ENCODE results near the gene TARP.

The TARP gene

GRCh38 chr7:38273286-38273995 is at the start of gene TARP:
Gene TARP (minus strand): TSS chr7:38273636.
- DNase-seq (ENCODE audit: low read depth), result no peak

GRCh38 chr7:38323156-38323555 is 49.7 kb upstream of the TARP start:
- no peak for DNase-seq (ENCODE audit: low read depth)

GRCh38 chr7:38322461-38322860 is 49.0 kb upstream of the TARP start:
- no peak for DNase-seq (ENCODE audit: low read depth)

DNA sequence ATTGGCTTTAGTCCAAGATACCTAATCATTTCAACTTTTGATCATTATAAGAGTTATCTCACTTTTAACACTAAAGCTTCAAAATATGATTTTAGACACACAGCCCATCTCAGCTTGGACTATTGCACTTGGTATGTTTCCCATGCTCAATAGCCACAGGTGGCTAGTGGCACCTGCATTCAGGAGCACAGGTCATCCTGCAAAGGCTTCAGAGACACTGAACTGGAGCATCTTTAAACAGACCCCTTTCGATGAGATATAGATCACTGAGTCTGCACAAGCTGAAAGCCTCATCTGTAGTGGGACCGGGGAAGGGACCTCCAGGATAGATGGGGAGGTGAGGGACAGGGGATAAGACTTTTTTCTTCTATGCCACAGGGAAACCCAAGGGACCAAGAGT is 48.5 kb upstream of the TARP start:
- DNase-seq (ENCODE audit: low read depth), result no peak

GRCh38 chr7:38321515-38321944 is 48.1 kb upstream of the TARP start:
- DNase-seq (ENCODE audit: low read depth), result no peak

- DNase-seq (ENCODE audit: low read depth), result no peak
Observed at GRCh38 chr7:38321050-38321449, 47.6 kb upstream of the TARP start.

- DNase-seq (ENCODE audit: low read depth), result no peak
Observed at GRCh38 chr7:38319873-38320272, 46.4 kb upstream of the TARP start.

DNA sequence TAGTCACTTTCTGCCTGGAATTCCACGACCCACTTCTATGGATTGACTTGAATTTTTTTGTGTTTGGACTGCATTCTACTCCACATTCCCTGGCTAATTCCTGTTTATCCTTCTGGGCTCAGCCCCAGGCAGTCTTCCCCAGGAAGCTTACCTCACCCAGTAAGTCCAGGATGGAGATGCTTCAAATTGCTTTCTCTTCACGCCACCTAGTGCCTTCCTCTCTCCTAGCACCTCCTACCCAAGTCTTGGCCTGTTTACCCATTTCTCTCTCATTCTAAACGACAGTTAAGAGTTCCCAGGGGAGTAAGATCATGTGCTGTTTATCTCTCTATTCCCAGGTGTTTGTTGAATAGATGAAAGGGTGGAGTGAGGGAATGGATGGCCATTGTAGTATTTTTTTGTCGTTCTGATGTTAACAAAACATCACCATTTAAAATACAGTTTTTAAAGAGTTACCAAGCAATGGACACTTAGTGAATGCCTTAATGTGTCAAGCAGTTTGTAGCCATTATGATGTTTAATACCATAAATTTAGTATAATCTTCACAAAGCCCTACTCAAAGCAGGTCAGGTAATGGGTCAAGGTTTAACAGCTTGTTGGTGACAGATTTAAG is 45.5 kb upstream of the TARP start:
- DNase-seq (ENCODE audit: low read depth), result no peak

DNA sequence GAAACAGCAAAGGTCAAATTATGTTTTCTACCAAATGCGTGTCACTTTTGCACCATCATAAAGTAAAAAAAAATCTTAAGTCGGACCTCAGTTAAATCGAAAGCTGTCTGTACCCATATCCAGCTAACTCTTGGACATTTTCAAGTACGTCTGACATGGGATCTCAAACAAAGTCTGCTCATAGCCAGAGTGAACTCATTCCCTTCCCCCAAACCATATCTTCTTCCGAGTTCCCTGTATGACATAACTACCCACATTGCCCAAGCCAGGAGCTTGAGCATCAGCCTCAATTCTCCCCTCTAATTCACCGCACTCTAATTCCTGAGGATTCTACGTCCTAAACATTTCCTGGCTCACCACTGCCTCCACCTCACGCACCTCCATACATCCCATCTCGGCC is 44.8 kb upstream of the TARP start:
- DNase-seq (ENCODE audit: low read depth), result no peak

DNA sequence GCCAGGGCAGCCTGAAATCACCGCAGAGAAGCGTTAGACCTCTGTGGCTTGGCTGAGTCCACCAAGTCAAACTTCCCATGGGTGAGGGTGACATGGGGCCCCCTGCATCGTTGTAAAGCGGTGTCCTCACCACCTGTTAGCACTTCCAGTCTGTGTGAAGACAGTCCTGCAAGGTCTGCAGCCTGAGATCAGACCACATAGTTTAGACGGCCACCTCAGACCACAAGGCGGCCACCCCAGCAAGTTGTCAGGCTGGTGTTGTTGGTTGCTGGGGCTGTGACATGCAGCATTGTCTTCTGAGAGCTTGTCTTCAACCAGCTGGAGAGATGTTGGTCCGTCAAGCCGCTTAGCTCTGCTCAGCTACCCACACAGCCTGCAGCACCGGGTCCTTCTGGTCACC is 44.1 kb upstream of the TARP start:
- no peak for DNase-seq (ENCODE audit: low read depth)

- DNase-seq (ENCODE audit: low read depth), result no peak
Observed at GRCh38 chr7:38316733-38317360, 43.4 kb upstream of the TARP start.

DNA sequence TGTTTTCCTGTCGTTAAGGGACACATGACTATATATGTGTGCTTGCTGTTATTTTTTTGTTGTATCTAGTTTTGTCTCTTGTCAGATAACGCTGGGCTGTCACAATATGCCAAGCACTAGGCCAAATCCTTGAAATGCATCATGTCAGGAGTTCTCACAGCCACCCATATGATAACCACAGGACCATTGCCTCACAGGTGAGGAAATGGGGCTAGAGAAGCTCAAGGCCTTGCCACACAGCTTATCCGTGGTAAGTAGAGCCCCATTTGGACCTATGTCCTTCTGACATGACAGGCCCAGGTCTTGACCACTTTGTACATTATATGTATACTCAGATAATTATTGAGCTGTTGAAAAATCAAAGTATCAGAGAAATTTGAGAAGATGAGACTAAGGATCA is 42.0 kb upstream of the TARP start:
- no peak for DNase-seq (ENCODE audit: low read depth)

- DNase-seq (ENCODE audit: low read depth), result no peak
Observed at GRCh38 chr7:38312821-38313220, 39.4 kb upstream of the TARP start.

DNA sequence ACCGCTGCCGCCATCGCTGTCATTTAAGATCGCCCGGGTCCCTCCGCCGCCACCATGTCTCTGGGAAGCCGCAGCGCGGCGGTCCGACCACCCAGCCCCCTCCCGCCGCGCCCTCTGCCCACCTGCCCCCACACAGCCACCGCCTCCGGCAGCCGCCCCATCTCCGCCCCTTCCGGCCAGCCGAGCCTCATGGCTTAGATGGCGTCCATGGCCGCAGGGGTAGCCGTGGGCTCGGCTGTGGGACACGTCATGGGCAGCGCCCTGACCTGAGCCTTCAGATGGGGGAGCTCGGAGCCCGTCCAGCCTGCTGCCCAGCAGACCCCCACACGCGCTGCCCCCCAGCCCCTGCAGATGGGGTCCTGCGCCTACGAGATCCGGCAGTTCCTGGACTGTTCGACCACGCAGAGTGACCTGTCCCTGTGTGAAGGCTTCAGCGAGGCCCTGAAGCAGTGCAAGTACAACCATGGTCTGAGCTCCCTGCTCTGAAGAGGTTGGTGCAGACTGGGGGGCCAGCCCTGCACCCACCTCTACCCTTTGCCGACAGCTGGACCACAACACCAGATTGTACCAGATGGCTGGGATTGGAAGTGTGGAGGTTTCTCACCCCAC is 38.0 kb upstream of the TARP start:
- DNase-seq (ENCODE audit: low read depth), result no peak

- no peak for DNase-seq (ENCODE audit: low read depth)
Observed at GRCh38 chr7:38310591-38311101, 37.2 kb upstream of the TARP start.

GRCh38 chr7:38309555-38309954 is 36.1 kb upstream of the TARP start:
- DNase-seq (ENCODE audit: low read depth), result no peak

DNA sequence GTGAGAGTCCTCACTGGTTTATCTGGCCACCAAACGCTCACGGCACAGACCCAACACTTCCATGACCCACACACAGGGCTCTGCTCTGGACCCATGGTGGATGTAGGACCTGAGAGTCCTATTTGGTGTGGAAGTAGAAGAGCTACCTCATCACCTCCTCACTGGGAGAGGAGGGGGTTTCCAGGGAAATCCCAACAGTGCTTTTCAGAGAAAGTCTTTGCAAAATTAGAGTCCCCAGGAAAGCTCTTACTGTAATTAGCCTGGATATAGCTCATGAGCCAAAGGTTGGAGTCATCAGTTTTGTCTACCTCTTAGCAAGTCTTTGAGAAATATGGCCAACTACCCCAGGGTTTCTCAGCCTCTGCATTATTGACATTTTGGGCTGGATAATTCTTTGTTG is 34.7 kb upstream of the TARP start:
- DNase-seq (ENCODE audit: low read depth), result no peak

DNA sequence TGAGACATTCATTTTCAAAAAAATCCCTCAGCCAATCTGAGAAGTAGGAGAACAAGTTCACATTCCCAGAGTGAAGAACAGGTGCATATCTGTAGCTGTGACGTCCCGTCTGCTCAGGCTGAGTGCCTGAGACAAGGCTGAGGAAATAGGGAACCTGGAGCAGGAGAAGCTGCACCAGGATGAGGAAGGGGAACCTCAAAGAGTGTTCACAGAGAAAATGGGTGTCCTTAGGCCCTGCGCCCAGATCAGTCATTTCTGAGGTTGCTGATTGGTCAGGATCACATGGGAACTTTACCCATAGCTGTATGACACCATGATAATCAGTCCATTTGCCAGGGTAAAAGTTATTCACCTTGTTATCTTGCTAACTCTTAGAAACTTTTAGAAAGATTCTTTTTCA is 34.2 kb upstream of the TARP start:
- no peak for DNase-seq (ENCODE audit: low read depth)

DNA sequence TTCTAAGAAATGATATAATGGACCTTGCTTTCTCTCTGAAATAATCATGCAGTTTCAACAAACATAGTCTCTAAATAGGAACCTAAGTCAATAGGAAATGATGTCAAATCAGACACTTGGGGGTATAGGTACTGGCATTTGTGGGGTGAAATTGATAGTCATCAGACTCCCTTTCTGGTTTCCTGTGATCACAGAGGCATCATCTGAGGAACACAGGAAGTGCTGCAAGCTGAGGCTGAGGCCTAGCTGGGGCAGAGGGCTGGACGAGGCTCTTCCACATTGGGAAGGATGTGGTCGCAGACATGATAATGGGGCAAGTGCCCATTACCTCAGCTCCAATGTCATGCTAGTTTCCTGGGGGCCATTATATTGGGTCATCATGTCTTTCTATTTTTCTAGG is 33.5 kb upstream of the TARP start:
- DNase-seq (ENCODE audit: low read depth), result no peak

DNA sequence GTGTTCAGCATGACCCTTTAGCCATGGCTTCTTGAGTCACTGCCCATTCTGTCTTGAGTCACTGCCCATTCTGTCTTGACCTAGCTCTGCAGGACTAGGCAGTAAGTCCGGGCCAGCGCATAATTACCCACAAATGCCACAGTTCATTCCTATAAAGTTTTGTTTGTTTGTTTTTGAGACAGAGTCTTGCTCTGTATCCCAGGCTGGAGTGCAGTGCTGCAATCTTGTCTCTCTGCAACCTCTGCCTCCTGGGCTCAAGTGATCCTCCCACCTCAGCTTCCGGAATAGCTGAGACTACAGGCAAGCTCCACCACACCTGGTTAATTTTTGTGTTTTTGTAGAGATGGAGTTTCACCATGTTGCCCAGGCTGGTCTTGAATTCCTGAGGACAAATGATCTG is 32.7 kb upstream of the TARP start:
- no peak for DNase-seq (ENCODE audit: low read depth)

DNA sequence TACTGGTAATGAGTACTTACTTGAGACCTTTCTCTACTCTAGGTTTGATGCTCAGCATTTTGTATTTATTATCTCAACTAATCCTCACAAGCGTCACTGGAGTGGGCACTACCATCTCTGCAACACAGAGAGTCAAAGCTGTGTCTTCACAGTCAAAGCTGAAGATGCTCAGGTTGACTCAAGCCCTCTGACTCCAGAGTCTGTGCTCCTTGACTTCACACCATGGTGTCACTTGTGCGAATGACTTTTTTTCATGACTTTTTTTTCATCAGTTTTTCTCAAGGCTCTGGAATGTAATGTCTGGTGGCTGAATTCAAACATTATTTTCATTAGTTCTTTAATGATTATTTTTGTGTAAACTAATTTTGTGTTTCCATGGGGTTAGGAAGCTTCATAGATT is 30.4 kb upstream of the TARP start:
- DNase-seq (ENCODE audit: low read depth), result no peak

DNA sequence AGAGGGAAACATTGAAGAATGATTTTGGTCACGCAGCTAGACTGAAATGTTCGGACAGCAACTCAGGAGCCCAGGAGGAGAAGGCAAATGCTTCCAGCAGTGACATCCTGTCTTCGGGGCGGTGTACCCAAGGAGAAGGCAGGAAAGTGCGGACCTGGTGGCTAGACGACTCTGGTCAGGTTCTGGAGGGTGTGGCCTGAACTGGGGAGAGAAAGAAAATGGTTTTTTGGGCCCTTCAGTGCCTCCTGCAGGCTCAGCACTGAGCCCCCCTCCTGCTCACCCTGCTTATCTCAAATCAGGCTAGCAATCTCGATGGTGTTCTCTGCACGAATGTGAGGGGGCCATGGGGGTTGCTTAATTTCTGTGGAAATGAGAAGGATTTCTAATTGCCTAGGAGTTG is 26.7 kb upstream of the TARP start:
- DNase-seq (ENCODE audit: low read depth), result no peak
